Dedifferentiated amniotic fluid mesenchymal stem cell (primary cell): Measurements from ENCODE around the gene GALNT8.
"Not testable (repeated sequence)": the region's sequence is repeated elsewhere in the genome, so short reads cannot be mapped to it uniquely, and the experiment has no call there.

Experiments
- DNase-seq: peaks from one replicate; pipeline ENCODE4 v3.0.0-alpha.2; 2016; ENCODE audit errors: extremely low spot score

Gene GALNT8, protein sequence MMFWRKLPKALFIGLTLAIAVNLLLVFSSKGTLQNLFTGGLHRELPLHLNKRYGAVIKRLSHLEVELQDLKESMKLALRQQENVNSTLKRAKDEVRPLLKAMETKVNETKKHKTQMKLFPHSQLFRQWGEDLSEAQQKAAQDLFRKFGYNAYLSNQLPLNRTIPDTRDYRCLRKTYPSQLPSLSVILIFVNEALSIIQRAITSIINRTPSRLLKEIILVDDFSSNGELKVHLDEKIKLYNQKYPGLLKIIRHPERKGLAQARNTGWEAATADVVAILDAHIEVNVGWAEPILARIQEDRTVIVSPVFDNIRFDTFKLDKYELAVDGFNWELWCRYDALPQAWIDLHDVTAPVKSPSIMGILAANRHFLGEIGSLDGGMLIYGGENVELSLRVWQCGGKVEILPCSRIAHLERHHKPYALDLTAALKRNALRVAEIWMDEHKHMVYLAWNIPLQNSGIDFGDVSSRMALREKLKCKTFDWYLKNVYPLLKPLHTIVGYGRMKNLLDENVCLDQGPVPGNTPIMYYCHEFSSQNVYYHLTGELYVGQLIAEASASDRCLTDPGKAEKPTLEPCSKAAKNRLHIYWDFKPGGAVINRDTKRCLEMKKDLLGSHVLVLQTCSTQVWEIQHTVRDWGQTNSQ

GRCh38 chr12:4719821-4720636 is at the start of gene GALNT8:
Gene GALNT8, plus strand, starts transcription at chr12:4720400. Its CDS starts 278 bp downstream, at chr12:4720678.
- no peak for DNase-seq

GRCh38 chr12:4679711-4680110 is 40.5 kb upstream of the GALNT8 start:
- no peak for DNase-seq

GRCh38 chr12:4681732-4682131 is 38.5 kb upstream of the GALNT8 start:
- DNase-seq, result no peak

- DNase-seq, result no peak
Measured at GRCh38 chr12:4685317-4685716, 34.9 kb upstream of the GALNT8 start.

GRCh38 chr12:4690760-4691159 is 29.4 kb upstream of the GALNT8 start:
- DNase-seq, result no peak

GRCh38 chr12:4700621-4701026 is 19.6 kb upstream of the GALNT8 start:
- no peak for DNase-seq

- no peak for DNase-seq
Measured at GRCh38 chr12:4701395-4702190, 18.6 kb upstream of the GALNT8 start.

GRCh38 chr12:4703676-4704075 is 16.5 kb upstream of the GALNT8 start:
- DNase-seq, result no peak

GRCh38 chr12:4705824-4706223 is 14.4 kb upstream of the GALNT8 start:
- no peak for DNase-seq

GRCh38 chr12:4707306-4707705 is 12.9 kb upstream of the GALNT8 start:
- no peak for DNase-seq

- DNase-seq, result no peak
Measured at GRCh38 chr12:4710113-4710512, 10.1 kb upstream of the GALNT8 start.

DNA sequence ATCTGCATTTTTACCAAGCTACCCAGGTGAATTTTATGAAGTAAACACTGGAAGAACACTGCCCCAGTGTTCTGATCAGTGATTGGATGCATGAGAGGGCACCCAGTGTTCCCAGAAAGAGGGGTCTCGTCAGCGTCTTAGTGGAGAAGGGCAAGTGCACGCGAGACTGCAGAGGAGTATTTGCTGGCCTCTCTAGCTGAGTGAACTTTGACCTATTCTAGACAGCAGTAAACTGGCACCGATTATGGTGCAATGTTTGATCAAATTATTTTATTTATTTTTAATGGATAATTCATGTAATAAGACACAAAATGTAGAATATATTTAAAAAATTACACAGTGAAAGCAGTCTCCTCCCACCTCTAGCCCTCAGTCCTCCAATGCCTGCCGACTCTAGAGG is 5.3 kb upstream of the GALNT8 start:
- no peak for DNase-seq

DNA sequence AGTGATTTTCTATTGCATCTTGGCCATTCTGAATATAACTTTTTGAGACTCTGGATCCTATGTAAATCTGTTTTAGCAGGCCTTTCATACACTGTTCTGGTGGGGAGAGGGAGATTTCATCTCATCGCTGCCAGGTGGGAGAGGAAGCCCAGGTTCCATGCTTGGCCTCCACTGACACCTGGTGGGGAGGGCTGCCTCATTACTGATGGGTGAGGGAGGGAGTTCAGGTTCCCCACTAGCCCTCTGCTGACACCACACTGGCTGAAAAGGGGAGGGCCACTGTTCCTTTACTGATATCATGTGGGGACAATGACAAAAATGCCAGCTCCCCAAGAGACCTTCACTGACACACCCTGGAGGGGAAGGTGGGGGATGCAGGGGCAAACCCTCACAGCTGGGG is 2.4 kb upstream of the GALNT8 start:
- no peak for DNase-seq

DNA sequence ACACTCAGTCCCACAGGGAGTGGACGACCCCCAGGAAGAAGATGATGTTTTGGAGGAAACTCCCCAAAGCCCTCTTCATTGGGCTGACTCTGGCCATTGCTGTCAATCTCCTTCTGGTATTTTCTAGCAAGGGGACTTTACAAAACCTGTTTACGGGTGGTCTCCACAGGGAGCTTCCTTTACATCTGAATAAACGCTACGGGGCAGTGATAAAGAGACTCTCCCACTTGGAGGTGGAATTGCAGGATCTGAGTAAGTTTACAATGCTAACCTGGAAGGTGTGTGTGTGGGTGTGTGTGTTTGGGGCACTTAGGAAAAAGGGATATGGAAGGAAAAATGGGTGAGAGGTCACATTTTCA is 416 bp downstream of the GALNT8 start:
- no peak for DNase-seq

- DNase-seq, result not testable (repeated sequence)
Measured at GRCh38 chr12:4721587-4721986, 1.4 kb downstream of the GALNT8 start.

DNA sequence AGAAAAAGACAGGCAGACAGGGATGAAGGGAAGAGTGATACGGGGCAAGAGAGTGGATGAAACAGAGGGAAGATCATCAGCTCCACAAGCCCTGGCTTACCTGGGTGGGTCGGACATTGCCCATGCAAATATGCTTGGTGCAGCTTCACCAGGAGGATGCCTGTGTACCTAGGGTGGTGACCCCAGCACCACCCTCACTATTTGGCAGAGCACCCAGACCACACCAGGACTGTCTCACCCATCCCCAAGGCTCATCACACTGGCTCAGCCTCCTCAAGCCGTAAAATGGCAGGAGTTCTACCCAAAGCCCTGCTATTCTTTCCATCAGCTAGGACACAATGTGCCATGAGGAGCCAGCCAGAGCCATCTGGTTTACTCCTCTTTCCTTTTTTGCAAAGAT is 3.0 kb downstream of the GALNT8 start:
- DNase-seq, result no peak

GRCh38 chr12:4725057-4725456 is 4.9 kb downstream of the GALNT8 start:
- no peak for DNase-seq

DNA sequence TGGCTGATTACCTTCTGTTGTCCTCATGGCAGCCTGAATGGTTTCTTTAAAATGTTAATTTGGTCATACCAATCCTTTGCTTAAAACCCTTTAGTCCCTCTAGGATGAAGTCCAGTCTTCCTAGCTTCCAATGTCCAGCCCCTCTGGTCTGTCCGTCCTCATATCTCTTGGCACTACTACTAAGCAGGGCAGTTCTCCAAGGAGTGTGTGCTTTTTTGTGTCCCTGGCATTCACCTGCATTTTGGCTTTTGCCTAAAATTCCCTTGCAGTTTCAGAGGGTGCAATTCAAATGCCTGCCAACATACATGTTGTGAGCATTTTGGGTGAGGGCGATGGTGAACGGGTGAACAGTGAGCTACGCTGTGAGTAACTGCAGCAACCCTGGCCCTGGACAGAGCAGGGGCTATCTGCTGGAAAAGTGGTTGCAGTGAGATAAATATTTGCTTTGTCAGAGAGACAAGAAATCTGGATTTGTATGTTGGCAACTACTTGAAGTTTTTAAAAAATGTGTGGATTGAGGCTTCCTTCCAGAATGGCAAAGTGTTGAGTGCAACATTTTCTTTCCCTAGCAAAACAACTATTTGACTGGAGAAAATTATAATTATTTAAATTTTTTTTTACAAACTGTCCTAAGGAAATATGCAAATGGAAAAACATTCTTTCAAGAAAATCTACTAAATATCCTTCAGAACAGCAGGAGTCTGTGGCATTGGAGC is 14.6 kb downstream of the GALNT8 start:
- no peak for DNase-seq

- no peak for DNase-seq
Measured at GRCh38 chr12:4736091-4736490, 15.9 kb downstream of the GALNT8 start.

DNA sequence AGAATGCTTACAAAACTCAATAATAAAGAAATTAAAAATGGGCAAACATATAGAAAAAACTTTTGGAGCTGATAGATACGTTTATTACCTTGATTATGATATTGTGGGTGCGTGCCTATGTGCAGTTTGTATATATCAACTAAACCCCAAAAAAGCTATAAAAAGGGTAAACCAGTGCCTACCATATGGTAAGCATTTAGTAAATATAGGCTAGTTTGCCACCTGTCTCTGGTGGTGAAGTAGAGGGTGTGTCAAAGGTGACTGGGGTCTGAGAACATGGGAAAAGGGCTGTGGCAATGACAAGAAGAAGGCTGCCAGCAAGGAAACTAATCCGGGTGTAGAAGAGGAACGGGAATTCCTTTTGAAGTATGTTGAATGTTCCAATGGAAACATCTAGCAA is 18.3 kb downstream of the GALNT8 start:
- no peak for DNase-seq

- DNase-seq, result no peak
Measured at GRCh38 chr12:4742416-4742970, 22.3 kb downstream of the GALNT8 start.
